SK-N-SH (cell line): ENCODE data around the gene MRNIP.

ENCODE experiments used
- CTCF ChIP-seq: fragments of 200-600 bp; sonication (generic); IDR thresholded peaks from 2 replicates; pipeline ENCODE4 v1.6.1; 2017; ENCODE audit warnings: antibody characterized with exemption, mild to moderate bottlenecking, moderate library complexity
- EP300 ChIP-seq, 2 experiments: IDR thresholded peaks; 2 replicates each; pipeline versions ENCODE4 v1.4.0 to v1.6.1; 2012; ENCODE audit warnings: borderline replicate concordance in 1 of 2, low read depth in 1 of 2, low read length in 1 of 2
- EZH2phosphoT487 ChIP-seq: fragments of 200-600 bp; sonication (generic); IDR thresholded peaks from 2 replicates; pipeline ENCODE4 v1.6.1; 2017; ENCODE audit warnings: low read depth, mixed run types, mild to moderate bottlenecking, antibody characterized with exemption, moderate library complexity, borderline replicate concordance
- FOSL2 ChIP-seq: IDR thresholded peaks from 2 replicates; pipeline ENCODE4 v1.4.0; 2012; ENCODE audit warnings: low read depth, mild to moderate bottlenecking, moderate library complexity, borderline replicate concordance
- FOXM1 ChIP-seq: IDR thresholded peaks from 2 replicates; pipeline ENCODE4 v1.4.0; 2012; ENCODE audit warnings: low read depth, mild to moderate bottlenecking
- MAX ChIP-seq: IDR thresholded peaks from 2 replicates; pipeline ENCODE4 v1.4.0; 2012; ENCODE audit warnings: low read depth
- MXI1 ChIP-seq: IDR thresholded peaks from 2 replicates; pipeline ENCODE4 v1.6.1; 2012; ENCODE audit warnings: mild to moderate bottlenecking, low read depth, low read length, improper control_type of control experiment
- NRF1 ChIP-seq: IDR thresholded peaks from 2 replicates; pipeline ENCODE4 v1.6.1; 2012; ENCODE audit warnings: low read depth, mild to moderate bottlenecking, low read length
- PBX3 ChIP-seq: IDR thresholded peaks from 2 replicates; pipeline ENCODE4; 2012
- RAD21 ChIP-seq: IDR thresholded peaks from 2 replicates; pipeline ENCODE4 v1.6.1; 2012; ENCODE audit warnings: mild to moderate bottlenecking, low read length
- SIN3A ChIP-seq: IDR thresholded peaks from 2 replicates; pipeline ENCODE4 v1.6.1; 2012; ENCODE audit warnings: low read depth, mild to moderate bottlenecking, low read length, moderate library complexity, borderline replicate concordance
- TAF1 ChIP-seq: IDR thresholded peaks from 2 replicates; pipeline ENCODE4 v1.6.1; 2012; ENCODE audit warnings: low read depth, mild to moderate bottlenecking, low read length, moderate library complexity, borderline replicate concordance
- TF ChIP-seq, protein P1 (sequence below): IDR thresholded peaks from 2 replicates; pipeline ENCODE4 v1.6.1; 2012; ENCODE audit warnings: mild to moderate bottlenecking, low read depth, low read length, moderate library complexity

GRCh38 chr5:179802207-179802883 lies 56.3 kb downstream of the MRNIP start:
- TF ChIP-seq MXI1 (no peak), RAD21 (no peak), NRF1 (no peak), EP300 (IDR thresholded peaks at IDR 0.05; ENCODE audit: borderline replicate concordance in 1 of 2, low read depth in 1 of 2, low read length in 1 of 2) (no peak), CTCF (no peak), SIN3A (no peak), EZH2phosphoT487 (no peak), PBX3 (no peak), FOSL2 (no peak), TAF1 (no peak), MAX (no peak), FOXM1 (no peak)
- TF ChIP-seq, protein P1, sequence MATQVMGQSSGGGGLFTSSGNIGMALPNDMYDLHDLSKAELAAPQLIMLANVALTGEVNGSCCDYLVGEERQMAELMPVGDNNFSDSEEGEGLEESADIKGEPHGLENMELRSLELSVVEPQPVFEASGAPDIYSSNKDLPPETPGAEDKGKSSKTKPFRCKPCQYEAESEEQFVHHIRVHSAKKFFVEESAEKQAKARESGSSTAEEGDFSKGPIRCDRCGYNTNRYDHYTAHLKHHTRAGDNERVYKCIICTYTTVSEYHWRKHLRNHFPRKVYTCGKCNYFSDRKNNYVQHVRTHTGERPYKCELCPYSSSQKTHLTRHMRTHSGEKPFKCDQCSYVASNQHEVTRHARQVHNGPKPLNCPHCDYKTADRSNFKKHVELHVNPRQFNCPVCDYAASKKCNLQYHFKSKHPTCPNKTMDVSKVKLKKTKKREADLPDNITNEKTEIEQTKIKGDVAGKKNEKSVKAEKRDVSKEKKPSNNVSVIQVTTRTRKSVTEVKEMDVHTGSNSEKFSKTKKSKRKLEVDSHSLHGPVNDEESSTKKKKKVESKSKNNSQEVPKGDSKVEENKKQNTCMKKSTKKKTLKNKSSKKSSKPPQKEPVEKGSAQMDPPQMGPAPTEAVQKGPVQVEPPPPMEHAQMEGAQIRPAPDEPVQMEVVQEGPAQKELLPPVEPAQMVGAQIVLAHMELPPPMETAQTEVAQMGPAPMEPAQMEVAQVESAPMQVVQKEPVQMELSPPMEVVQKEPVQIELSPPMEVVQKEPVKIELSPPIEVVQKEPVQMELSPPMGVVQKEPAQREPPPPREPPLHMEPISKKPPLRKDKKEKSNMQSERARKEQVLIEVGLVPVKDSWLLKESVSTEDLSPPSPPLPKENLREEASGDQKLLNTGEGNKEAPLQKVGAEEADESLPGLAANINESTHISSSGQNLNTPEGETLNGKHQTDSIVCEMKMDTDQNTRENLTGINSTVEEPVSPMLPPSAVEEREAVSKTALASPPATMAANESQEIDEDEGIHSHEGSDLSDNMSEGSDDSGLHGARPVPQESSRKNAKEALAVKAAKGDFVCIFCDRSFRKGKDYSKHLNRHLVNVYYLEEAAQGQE: no peak
